Cardiac fibroblast (primary cell): ENCODE results near the gene LINC00305.

Source experiments
- DNase-seq, 2 donors: peaks; one replicate each; pipeline versions ENCODE4 v3.0.0 to v3.0.0-alpha.2; 2010; ENCODE audit warnings: low read depth in 2 of 2
- H3K4me3 ChIP-seq, 2 donors: replicated peaks in 1 of 2; 1 replicate in 1 of 2; 2 replicates in 1 of 2; pipeline ENCODE4 v1.5.1; 2011; ENCODE audit warnings: low read depth in 2 of 2, low read length in 2 of 2, mild to moderate bottlenecking in 2 of 2, moderate library complexity in 1 of 2
- CTCF ChIP-seq: IDR thresholded peaks from one replicate; pipeline ENCODE4 v1.5.1; 2011; ENCODE audit warnings: low read depth, mild to moderate bottlenecking, low read length, inconsistent platforms

Gene LINC00305

GRCh38 chr18:64100116-64100922 is 48.6 kb downstream of the LINC00305 start:
- no peak overlapping the region for H3K4me3 ChIP-seq
- TF ChIP-seq CTCF, result no peak
- DNase-seq, result no peak

GRCh38 chr18:64099244-64099643 is 49.6 kb downstream of the LINC00305 start:
- DNase-seq, result no peak
- TF ChIP-seq CTCF, result no peak
- no peak overlapping the region for H3K4me3 ChIP-seq

- H3K4me3 ChIP-seq, result no peak overlapping the region
- TF ChIP-seq CTCF, result no peak
- peak in 1 of 2 donors; percentile 1 for DNase-seq
Observed at GRCh38 chr18:64097497-64097896, 51.4 kb downstream of the LINC00305 start.

GRCh38 chr18:64095056-64095455 is 53.8 kb downstream of the LINC00305 start:
- no peak for DNase-seq
- TF ChIP-seq CTCF, result no peak
- no peak overlapping the region for H3K4me3 ChIP-seq

GRCh38 chr18:64094210-64094609 is 54.7 kb downstream of the LINC00305 start:
- no peak for TF ChIP-seq CTCF
- no peak for DNase-seq
- H3K4me3 ChIP-seq, result no peak overlapping the region

- no peak for DNase-seq
- H3K4me3 ChIP-seq, result no peak overlapping the region
- no peak for TF ChIP-seq CTCF
Observed at GRCh38 chr18:64091526-64091925, 57.4 kb downstream of the LINC00305 start.

- no peak for TF ChIP-seq CTCF
- DNase-seq, result no peak
- no peak overlapping the region for H3K4me3 ChIP-seq
Observed at GRCh38 chr18:64090876-64091275, 58.0 kb downstream of the LINC00305 start.
